Astrocyte (in vitro differentiated cells and primary cell): Measurements from ENCODE around the gene CRACR2A. TPM values are rescaled to one million over a fixed set of nuclear protein-coding genes. Genes with fewer than 3 reads are reported as not detected.

Experiments
- DNase-seq: peaks from one replicate; pipeline ENCODE4 v3.0.0-alpha.2; 2010; ENCODE audit warnings: low read depth
- FAIRE-seq: peaks from 2 replicates; lab custom pipeline; 2011; peaks lifted over from hg19 to GRCh38; lab: Jason Lieb, UNC
- H2AFZ ChIP-seq: 2 replicates; pipeline ENCODE4 v1.6.0; 2012; ENCODE audit warnings: low read depth, low read length, inconsistent platforms
- H3K27ac ChIP-seq: 2 replicates; pipeline ENCODE4 v1.5.1; 2011; ENCODE audit warnings: low read depth, low read length, inconsistent platforms
- H3K27me3 ChIP-seq: 2 replicates; pipeline ENCODE4 v1.6.0; 2011; ENCODE audit warnings: low read length, inconsistent platforms; ENCODE audit not compliant: insufficient read depth
- H3K36me3 ChIP-seq: 2 replicates; pipeline ENCODE4 v1.5.1; 2011; ENCODE audit warnings: low read length, inconsistent platforms; ENCODE audit not compliant: insufficient read depth
- H3K4me1 ChIP-seq: 2 replicates; pipeline ENCODE4 v1.5.1; 2011; ENCODE audit warnings: low read length, inconsistent platforms; ENCODE audit not compliant: insufficient read depth
- H3K4me2 ChIP-seq: 2 replicates; pipeline ENCODE4 v1.6.0; 2012; ENCODE audit warnings: low read length, inconsistent platforms
- H3K4me3 ChIP-seq: 2 replicates; pipeline ENCODE4 v1.5.1; 2011; ENCODE audit warnings: low read depth, mild to moderate bottlenecking, low read length, inconsistent platforms; ENCODE audit not compliant: insufficient read depth
- H3K79me2 ChIP-seq: 2 replicates; pipeline ENCODE4 v1.6.0; 2012; ENCODE audit warnings: mild to moderate bottlenecking, low read length, inconsistent platforms; ENCODE audit not compliant: insufficient read depth
- H3K9ac ChIP-seq: 2 replicates; pipeline ENCODE4 v1.6.0; 2012; ENCODE audit warnings: mild to moderate bottlenecking, low read length, inconsistent platforms
- H3K9me3 ChIP-seq: 2 replicates; pipeline ENCODE4 v1.5.1; 2012; ENCODE audit warnings: low read depth, mild to moderate bottlenecking, low read length, inconsistent platforms; ENCODE audit not compliant: insufficient read depth
- H4K20me1 ChIP-seq: 2 replicates; pipeline ENCODE4 v1.6.0; 2012; ENCODE audit warnings: low read length, inconsistent platforms; ENCODE audit not compliant: insufficient read depth
- H3K27ac Mint-ChIP-seq: one replicate; pipeline ENCODE4 v1.8.0; 2021; ENCODE audit warnings: mild to moderate bottlenecking, mixed read lengths; ENCODE audit not compliant: unreplicated experiment
- H3K27me3 Mint-ChIP-seq: one replicate; pipeline ENCODE4 v1.8.0; 2021; ENCODE audit warnings: low read depth, mixed read lengths; ENCODE audit not compliant: unreplicated experiment
- H3K36me3 Mint-ChIP-seq: one replicate; pipeline ENCODE4 v1.8.0; 2021; ENCODE audit warnings: low read depth, mixed read lengths; ENCODE audit not compliant: unreplicated experiment
- H3K4me1 Mint-ChIP-seq: one replicate; pipeline ENCODE4 v1.8.0; 2021; ENCODE audit warnings: low read depth, mixed read lengths; ENCODE audit not compliant: unreplicated experiment
- H3K4me3 Mint-ChIP-seq: one replicate; pipeline ENCODE4 v1.8.0; 2021; ENCODE audit warnings: mild to moderate bottlenecking, moderate library complexity, mixed read lengths; ENCODE audit not compliant: unreplicated experiment
- H3K9me3 Mint-ChIP-seq: one replicate; pipeline ENCODE4 v1.8.0; 2021; ENCODE audit warnings: mild to moderate bottlenecking, mixed read lengths; ENCODE audit not compliant: unreplicated experiment
- EZH2 ChIP-seq: IDR thresholded peaks from 2 replicates; pipeline ENCODE4 v1.6.1; 2012; ENCODE audit warnings: mild to moderate bottlenecking, low read length, inconsistent platforms; ENCODE audit not compliant: insufficient read depth
- total RNA-seq: library from RNA; stranded (reverse); gene quantifications from 2 replicates; pipeline ENCODE4 v1.2.1, GENCODE V29; 2021
- TF ChIP-seq, protein P1 (sequence below): IDR thresholded peaks from 2 replicates; pipeline ENCODE4 v1.5.1; 2011; ENCODE audit warnings: low read depth, mild to moderate bottlenecking, inconsistent platforms, low read length, moderate library complexity; ENCODE audit not compliant: insufficient read depth

Gene CRACR2A
- total RNA-seq, 1 donor from 2014 or later = 1.5 TPM

DNA sequence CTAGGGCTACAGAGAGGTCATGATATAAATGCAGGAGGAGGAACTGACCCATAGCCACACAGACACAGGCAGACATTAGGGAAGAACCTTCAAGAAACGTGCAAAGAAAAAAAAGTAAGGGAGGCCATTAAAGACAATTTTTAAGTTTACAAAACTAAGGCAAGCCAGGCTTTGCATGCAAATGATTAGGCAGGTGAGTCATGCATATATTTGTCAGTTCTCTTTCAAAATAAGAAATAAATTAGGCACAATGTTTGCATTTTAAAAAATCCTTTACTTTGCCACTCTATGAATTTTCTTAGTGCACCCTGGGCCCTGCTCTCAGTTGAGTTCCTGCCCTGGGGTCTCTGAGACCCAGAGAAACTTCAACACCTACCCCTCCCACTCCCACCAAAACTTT is 186.9 kb downstream of the CRACR2A start:
- FAIRE-seq (no peak), DNase-seq (no peak)
- no peaks in the 10 kb centered on the region for H3K4me1 ChIP-seq

More for the DNA sequence above, 186.9 kb downstream of the CRACR2A start:
- H3K36me3 ChIP-seq = no peaks in the 10 kb centered on the region
- Mint-ChIP-seq H3K27ac (no peak overlapping the region), H3K36me3 (no peaks in the 10 kb centered on the region), H3K27me3 (peaks cover 49% of the 10 kb centered on the region), H3K9me3 (peaks cover 4% of the 10 kb centered on the region), H3K4me1 (peaks cover 3% of the 10 kb centered on the region), H3K4me3 (no peak overlapping the region)
- no peak overlapping the region for H3K4me2 ChIP-seq
- H3K27me3 ChIP-seq = no peaks in the 10 kb centered on the region
- TF ChIP-seq EZH2 = no peak
- TF ChIP-seq, protein P1, sequence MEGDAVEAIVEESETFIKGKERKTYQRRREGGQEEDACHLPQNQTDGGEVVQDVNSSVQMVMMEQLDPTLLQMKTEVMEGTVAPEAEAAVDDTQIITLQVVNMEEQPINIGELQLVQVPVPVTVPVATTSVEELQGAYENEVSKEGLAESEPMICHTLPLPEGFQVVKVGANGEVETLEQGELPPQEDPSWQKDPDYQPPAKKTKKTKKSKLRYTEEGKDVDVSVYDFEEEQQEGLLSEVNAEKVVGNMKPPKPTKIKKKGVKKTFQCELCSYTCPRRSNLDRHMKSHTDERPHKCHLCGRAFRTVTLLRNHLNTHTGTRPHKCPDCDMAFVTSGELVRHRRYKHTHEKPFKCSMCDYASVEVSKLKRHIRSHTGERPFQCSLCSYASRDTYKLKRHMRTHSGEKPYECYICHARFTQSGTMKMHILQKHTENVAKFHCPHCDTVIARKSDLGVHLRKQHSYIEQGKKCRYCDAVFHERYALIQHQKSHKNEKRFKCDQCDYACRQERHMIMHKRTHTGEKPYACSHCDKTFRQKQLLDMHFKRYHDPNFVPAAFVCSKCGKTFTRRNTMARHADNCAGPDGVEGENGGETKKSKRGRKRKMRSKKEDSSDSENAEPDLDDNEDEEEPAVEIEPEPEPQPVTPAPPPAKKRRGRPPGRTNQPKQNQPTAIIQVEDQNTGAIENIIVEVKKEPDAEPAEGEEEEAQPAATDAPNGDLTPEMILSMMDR = no peak
- H3K9ac ChIP-seq = no peak overlapping the region
- H3K9me3 ChIP-seq = no peaks in the 10 kb centered on the region
- H3K27ac ChIP-seq = no peak overlapping the region
- H3K79me2 ChIP-seq = no peaks in the 10 kb centered on the region
- no peak overlapping the region for H3K4me3 ChIP-seq
- H4K20me1 ChIP-seq = no peaks in the 10 kb centered on the region
- no peak overlapping the region for H2AFZ ChIP-seq

Other genes with a start within 250 kb of the CRACR2A start
- gene PARP11, start 120.3 kb upstream of the CRACR2A start, total RNA-seq = 10.4 and 11.8 TPM in 2 replicates